IgD-negative memory B cell (primary cell): ENCODE results near the gene UCK1. TPM values are rescaled to one million over a fixed set of nuclear protein-coding genes. Genes with fewer than 3 reads are reported as not detected.

Experiments
- H3K27ac Mint-ChIP-seq, 3 donors: one replicate each; pipeline ENCODE4 v1.8.0; 2020 to 2022; ENCODE audit warnings: mild to moderate bottlenecking in 3 of 3, mixed read lengths in 3 of 3, moderate library complexity in 1 of 3
- H3K27me3 Mint-ChIP-seq: one replicate; pipeline ENCODE4 v1.8.0; 2021; ENCODE audit warnings: mixed read lengths
- H3K36me3 Mint-ChIP-seq: one replicate; pipeline ENCODE4 v1.8.0; 2020; ENCODE audit warnings: mild to moderate bottlenecking, mixed read lengths
- H3K4me1 Mint-ChIP-seq, 3 donors: one replicate each; pipeline ENCODE4 v1.8.0; 2020 to 2022; ENCODE audit warnings: mixed read lengths in 3 of 3, mild to moderate bottlenecking in 1 of 3
- H3K4me3 Mint-ChIP-seq, 4 donors: one replicate each; pipeline ENCODE4 v1.8.0; 2020 to 2022; ENCODE audit warnings: mild to moderate bottlenecking in 4 of 4, mixed read lengths in 4 of 4, moderate library complexity in 3 of 4
- H3K9me3 Mint-ChIP-seq, 3 donors: one replicate each; pipeline ENCODE4 v1.8.0; 2020 to 2021; ENCODE audit warnings: mixed read lengths in 3 of 3, mild to moderate bottlenecking in 1 of 3
- polyA plus RNA-seq: library from polyadenylated mRNA; unstranded; fragments of 300-500 nt; fragmentation: Illumina TruSeq; gene quantifications from one replicate; pipeline ENCODE4 v1.2.3, GENCODE V29; 2021

Gene UCK1
- polyA plus RNA-seq, 1 donor from 2014 or later = 26.2 TPM

GRCh38 chr9:131485206-131485605 is 45.9 kb downstream of the UCK1 start:
- Mint-ChIP-seq H3K36me3 (peaks cover 5% of the 10 kb centered on the region), H3K27me3 (no peaks in the 10 kb centered on the region), H3K4me3 (no peak overlapping the region), H3K4me1 (peaks cover 0 to 4% (median 0%) of the 10 kb centered on the region in 3 donors), H3K27ac (peak overlapping the region in 1 of 3 donors; percentile 71), H3K9me3 (no peaks in the 10 kb centered on the region)

GRCh38 chr9:131484560-131485185 is 46.4 kb downstream of the UCK1 start:
- Mint-ChIP-seq H3K4me1 (peaks cover 0 to 1% (median 0%) of the 10 kb centered on the region in 3 donors), H3K27ac (peak overlapping the region in 1 of 3 donors; percentile 71), H3K9me3 (no peaks in the 10 kb centered on the region), H3K27me3 (no peaks in the 10 kb centered on the region), H3K36me3 (peaks cover 5% of the 10 kb centered on the region), H3K4me3 (no peak overlapping the region)

- Mint-ChIP-seq H3K4me3 (no peak overlapping the region), H3K36me3 (peaks cover 5% of the 10 kb centered on the region), H3K27me3 (no peaks in the 10 kb centered on the region), H3K27ac (peak overlapping the region in 1 of 3 donors; percentile 71), H3K9me3 (no peaks in the 10 kb centered on the region), H3K4me1 (peaks cover 0 to 1% (median 0%) of the 10 kb centered on the region in 3 donors)
Observed at GRCh38 chr9:131484051-131484445, 47.0 kb downstream of the UCK1 start.

- Mint-ChIP-seq H3K4me3 (no peak overlapping the region), H3K27me3 (no peaks in the 10 kb centered on the region), H3K27ac (peak overlapping the region in 1 of 3 donors; percentile 70), H3K4me1 (peaks cover 0 to 1% (median 0%) of the 10 kb centered on the region in 3 donors), H3K36me3 (peaks cover 5% of the 10 kb centered on the region), H3K9me3 (no peaks in the 10 kb centered on the region)
Observed at GRCh38 chr9:131483319-131484050, 47.6 kb downstream of the UCK1 start.

GRCh38 chr9:131482343-131483006 is 48.6 kb downstream of the UCK1 start:
- Mint-ChIP-seq H3K4me1 (peaks cover 0 to 1% (median 0%) of the 10 kb centered on the region in 3 donors), H3K36me3 (peaks cover 5% of the 10 kb centered on the region), H3K27me3 (no peaks in the 10 kb centered on the region), H3K27ac (peak overlapping the region in 1 of 3 donors; percentile 70), H3K9me3 (no peaks in the 10 kb centered on the region), H3K4me3 (no peak overlapping the region)

- Mint-ChIP-seq H3K36me3 (peaks cover 4% of the 10 kb centered on the region), H3K9me3 (no peaks in the 10 kb centered on the region), H3K27me3 (no peaks in the 10 kb centered on the region), H3K4me3 (peak overlapping the region in 1 of 4 donors; percentile 17), H3K4me1 (peaks cover 0 to under 1% (median 0%) of the 10 kb centered on the region in 3 donors), H3K27ac (no peak overlapping the region)
Observed at GRCh38 chr9:131481441-131482342, 49.4 kb downstream of the UCK1 start.

GRCh38 chr9:131480258-131480657 is 50.8 kb downstream of the UCK1 start:
- Mint-ChIP-seq H3K36me3 (peaks cover 3% of the 10 kb centered on the region), H3K27ac (no peak overlapping the region)

GRCh38 chr9:131478911-131479310 is 52.2 kb downstream of the UCK1 start:
- H3K4me1 Mint-ChIP-seq = no peaks in the 10 kb centered on the region
- no peak overlapping the region for H3K4me3 Mint-ChIP-seq
- H3K36me3 Mint-ChIP-seq = peaks cover 3% of the 10 kb centered on the region
- H3K9me3 Mint-ChIP-seq = no peaks in the 10 kb centered on the region
- peak overlapping the region in 1 of 3 donors; percentile 74 for H3K27ac Mint-ChIP-seq
- H3K27me3 Mint-ChIP-seq = no peaks in the 10 kb centered on the region

More at GRCh38 chr9:131480258-131480657, 50.8 kb downstream of the UCK1 start:
- Mint-ChIP-seq H3K4me3 (no peak overlapping the region), H3K27me3 (no peaks in the 10 kb centered on the region), H3K9me3 (no peaks in the 10 kb centered on the region), H3K4me1 (no peaks in the 10 kb centered on the region)

GRCh38 chr9:131478421-131478868 is 52.6 kb downstream of the UCK1 start:
- no peaks in the 10 kb centered on the region for H3K9me3 Mint-ChIP-seq
- H3K27ac Mint-ChIP-seq = peak overlapping the region; percentile 18 to 82 (median 74)
- peaks cover 3% of the 10 kb centered on the region for H3K36me3 Mint-ChIP-seq
- no peak overlapping the region for H3K4me3 Mint-ChIP-seq
- H3K4me1 Mint-ChIP-seq = no peaks in the 10 kb centered on the region
- no peaks in the 10 kb centered on the region for H3K27me3 Mint-ChIP-seq

- peaks cover 3% of the 10 kb centered on the region for H3K36me3 Mint-ChIP-seq
- H3K4me1 Mint-ChIP-seq = no peaks in the 10 kb centered on the region
- H3K9me3 Mint-ChIP-seq = no peaks in the 10 kb centered on the region
- H3K4me3 Mint-ChIP-seq = no peak overlapping the region
- H3K27me3 Mint-ChIP-seq = no peaks in the 10 kb centered on the region
- peak overlapping the region in 2 of 3 donors; percentile 74 to 82 for H3K27ac Mint-ChIP-seq
Observed at GRCh38 chr9:131477816-131478419, 53.1 kb downstream of the UCK1 start.

GRCh38 chr9:131477367-131477766 is 53.7 kb downstream of the UCK1 start:
- H3K4me1 Mint-ChIP-seq = no peaks in the 10 kb centered on the region
- H3K36me3 Mint-ChIP-seq = peaks cover 5% of the 10 kb centered on the region
- H3K9me3 Mint-ChIP-seq = no peaks in the 10 kb centered on the region
- no peak overlapping the region for H3K4me3 Mint-ChIP-seq
- H3K27me3 Mint-ChIP-seq = no peaks in the 10 kb centered on the region
- no peak overlapping the region for H3K27ac Mint-ChIP-seq

- H3K4me1 Mint-ChIP-seq = no peaks in the 10 kb centered on the region
- H3K27me3 Mint-ChIP-seq = no peaks in the 10 kb centered on the region
- no peak overlapping the region for H3K4me3 Mint-ChIP-seq
- no peaks in the 10 kb centered on the region for H3K9me3 Mint-ChIP-seq
- H3K36me3 Mint-ChIP-seq = peaks cover 2% of the 10 kb centered on the region
- no peak overlapping the region for H3K27ac Mint-ChIP-seq
Observed at GRCh38 chr9:131476777-131477345, 54.2 kb downstream of the UCK1 start.

- Mint-ChIP-seq H3K4me1 (no peaks in the 10 kb centered on the region), H3K27me3 (no peaks in the 10 kb centered on the region), H3K9me3 (no peaks in the 10 kb centered on the region), H3K27ac (peak overlapping the region in 2 of 3 donors; percentile 31), H3K4me3 (no peak overlapping the region), H3K36me3 (peaks cover 1% of the 10 kb centered on the region)
Observed at GRCh38 chr9:131475956-131476776, 54.9 kb downstream of the UCK1 start.
